Suprapubic skin (tissue), 3 donors: Measurements from ENCODE around the gene ZMYM3.

Experiments used
- CTCF ChIP-seq, 2 donors: fragments of 200-600 bp in 1 of 2; fragments of 450-650 bp in 1 of 2; sonication (generic) in 1 of 2; IDR thresholded peaks; one replicate each; pipeline ENCODE4 v1.5.1; 2016 to 2019; ENCODE audit warnings: antibody characterized with exemption in 2 of 2, mild to moderate bottlenecking in 1 of 2, moderate library complexity in 1 of 2
- POLR2AphosphoS5 ChIP-seq, 3 donors: sonication (generic); formaldehyde crosslinking; IDR thresholded peaks; one replicate each; pipeline ENCODE4 v1.6.1; 2017; ENCODE audit warnings: antibody characterized with exemption in 3 of 3

DNA sequence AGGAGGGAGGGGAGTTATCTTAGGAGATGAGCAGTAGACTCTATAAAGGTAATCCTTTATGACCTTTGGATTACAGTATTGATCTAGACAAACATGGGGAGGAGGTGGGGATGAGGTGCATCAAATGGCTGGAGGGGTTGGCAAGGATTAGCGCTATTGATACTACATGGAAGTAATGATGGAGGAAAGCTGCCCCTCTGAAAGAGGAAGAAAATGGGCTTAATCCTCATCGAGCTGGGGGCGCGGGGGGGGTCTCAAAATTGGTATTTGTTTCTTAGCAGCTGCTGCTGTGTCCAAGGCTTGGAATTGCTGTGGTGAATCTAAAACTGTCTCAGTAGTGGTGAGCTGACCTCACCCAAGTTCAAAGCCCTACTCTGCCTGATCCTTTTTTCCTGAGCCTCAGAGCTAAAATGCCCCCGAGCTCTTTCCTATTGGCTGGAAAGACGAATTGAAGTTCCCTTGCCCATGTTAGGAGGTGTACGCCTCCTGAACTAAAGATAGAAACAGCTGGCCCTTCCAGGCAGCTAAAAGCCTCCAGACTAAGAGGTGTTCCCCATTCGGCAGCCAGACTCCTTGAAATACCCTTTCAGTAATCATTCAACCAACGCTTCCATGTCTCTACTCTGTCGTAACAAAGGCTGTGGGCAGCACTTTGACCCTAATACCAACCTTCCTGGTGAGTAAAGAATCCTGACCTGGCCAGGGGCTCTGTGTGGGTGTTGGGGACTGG is 47.4 kb upstream of the ZMYM3 start, which contains the start of gene ITGB1BP2:
- TF ChIP-seq CTCF (IDR thresholded peaks at IDR 0.05), result no peak
- TF ChIP-seq POLR2AphosphoS5 (IDR thresholded peaks at IDR 0.05), result no peak
